Measurements from ENCODE around the gene LARP1.

DNA sequence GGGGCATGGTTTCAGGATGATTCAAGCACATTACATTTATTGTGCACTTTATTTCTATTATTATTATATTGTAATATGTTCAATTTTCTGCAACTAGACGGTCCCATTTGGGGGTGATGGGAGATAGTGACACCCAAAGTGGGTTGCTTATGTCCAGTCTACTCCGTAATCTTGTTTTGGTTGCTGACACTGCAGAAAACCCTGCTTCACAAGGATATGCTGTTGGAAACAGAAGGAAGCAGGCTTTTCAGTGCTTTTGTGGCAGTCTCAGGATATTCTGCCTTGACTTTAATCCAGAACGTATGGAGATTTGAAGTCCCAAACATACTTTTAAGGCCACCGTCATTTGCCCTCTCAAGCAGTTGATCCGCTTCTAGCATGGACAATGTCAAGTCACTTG lies 47.5 kb upstream of the LARP1 start:
- no peak for TF ChIP-seq U2AF1 (optimal IDR thresholded peaks at IDR 0.05; ENCODE audit: low read depth, low read length)
- TF ChIP-seq, protein P1, sequence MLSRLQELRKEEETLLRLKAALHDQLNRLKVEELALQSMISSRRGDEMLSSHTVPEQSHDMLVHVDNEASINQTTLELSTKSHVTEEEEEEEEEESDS (CRISPR knock-in tag; IDR thresholded peaks at IDR 0.05) = no peak
